HS-27A (cell line): ENCODE results near the gene INSM1.

ENCODE experiments used
- DNase-seq: peaks from one replicate; pipeline ENCODE4 v3.0.0-alpha.2; 2012; ENCODE audit warnings: low read depth, missing footprints

Gene INSM1

DNA sequence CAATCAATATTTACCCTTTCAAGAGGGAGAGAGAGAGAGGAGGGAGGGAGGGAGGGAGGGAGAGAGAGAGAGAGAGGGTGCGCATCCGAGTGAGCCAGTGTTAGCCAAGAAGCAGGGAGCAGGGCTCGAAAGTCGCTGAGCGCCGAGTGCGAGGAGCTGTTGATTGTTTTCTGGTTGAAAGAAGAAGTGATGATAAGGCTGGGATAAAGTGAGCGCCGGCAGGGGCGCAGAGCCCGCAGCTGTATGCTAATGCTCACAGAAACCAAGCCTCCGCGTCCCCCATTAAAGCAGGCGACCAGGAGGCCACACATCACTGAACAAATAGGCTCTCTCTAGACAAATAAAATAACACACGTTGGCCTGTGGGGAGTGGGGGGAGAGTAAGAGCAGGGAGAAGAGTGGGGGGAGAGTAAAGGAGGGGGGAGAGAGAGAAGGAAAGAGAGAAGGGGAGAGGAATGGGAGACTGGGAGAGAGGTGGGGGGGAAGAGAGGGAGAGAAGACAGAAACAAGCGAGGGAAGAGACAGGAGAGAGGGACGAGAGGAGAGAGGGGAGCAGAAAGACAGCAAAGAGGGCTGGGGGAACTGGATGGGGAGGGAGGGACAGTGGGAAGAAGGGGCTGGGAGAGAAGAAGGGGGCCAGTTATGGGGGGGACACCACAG lies 5.0 kb upstream of the INSM1 start:
- DNase-seq = no peak

- DNase-seq = no peak
Measured at GRCh38 chr20:20363434-20363798, 4.5 kb upstream of the INSM1 start.

GRCh38 chr20:20363799-20364592 lies 3.9 kb upstream of the INSM1 start:
- DNase-seq = no peak

GRCh38 chr20:20364593-20365479 lies 3.1 kb upstream of the INSM1 start:
- no peak for DNase-seq

DNA sequence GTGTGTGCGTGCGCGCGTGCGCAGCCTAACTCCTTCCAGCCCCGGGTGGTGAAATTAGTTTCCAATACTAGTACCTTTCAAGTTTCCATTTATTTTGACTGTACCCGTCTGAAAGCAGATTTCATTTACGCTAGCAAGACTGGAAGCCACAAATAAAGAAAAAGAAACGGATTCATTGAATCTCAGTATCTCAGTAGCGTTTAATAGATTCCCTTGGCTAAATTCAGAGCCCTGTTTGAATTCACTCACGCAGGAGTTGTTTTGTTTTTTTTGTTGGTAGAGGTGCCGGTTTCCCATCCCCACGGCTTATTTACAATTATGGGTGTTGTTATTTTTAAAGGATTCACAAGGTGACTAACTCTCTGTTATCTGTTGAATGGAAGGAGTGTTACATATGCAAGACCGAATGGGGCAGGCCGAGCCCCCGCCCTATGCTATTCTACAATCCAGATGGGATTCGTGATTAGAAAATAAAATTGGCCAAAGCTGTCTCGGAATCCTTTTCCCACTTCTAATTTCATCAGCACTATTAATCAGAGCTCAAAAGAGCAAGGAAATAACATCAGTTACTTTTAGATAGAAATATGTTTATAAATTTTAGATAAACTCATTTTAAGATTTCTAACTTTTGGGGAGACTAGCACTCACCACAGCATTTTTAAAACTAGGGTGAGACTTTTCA lies 2.3 kb upstream of the INSM1 start:
- no peak for DNase-seq

GRCh38 chr20:20366551-20366875 lies 1.4 kb upstream of the INSM1 start:
- no peak for DNase-seq

GRCh38 chr20:20366876-20367574 lies 879 bp upstream of the INSM1 start:
- DNase-seq = no peak

GRCh38 chr20:20368418-20369249 lies 730 bp downstream of the INSM1 start:
- no peak for DNase-seq

DNA sequence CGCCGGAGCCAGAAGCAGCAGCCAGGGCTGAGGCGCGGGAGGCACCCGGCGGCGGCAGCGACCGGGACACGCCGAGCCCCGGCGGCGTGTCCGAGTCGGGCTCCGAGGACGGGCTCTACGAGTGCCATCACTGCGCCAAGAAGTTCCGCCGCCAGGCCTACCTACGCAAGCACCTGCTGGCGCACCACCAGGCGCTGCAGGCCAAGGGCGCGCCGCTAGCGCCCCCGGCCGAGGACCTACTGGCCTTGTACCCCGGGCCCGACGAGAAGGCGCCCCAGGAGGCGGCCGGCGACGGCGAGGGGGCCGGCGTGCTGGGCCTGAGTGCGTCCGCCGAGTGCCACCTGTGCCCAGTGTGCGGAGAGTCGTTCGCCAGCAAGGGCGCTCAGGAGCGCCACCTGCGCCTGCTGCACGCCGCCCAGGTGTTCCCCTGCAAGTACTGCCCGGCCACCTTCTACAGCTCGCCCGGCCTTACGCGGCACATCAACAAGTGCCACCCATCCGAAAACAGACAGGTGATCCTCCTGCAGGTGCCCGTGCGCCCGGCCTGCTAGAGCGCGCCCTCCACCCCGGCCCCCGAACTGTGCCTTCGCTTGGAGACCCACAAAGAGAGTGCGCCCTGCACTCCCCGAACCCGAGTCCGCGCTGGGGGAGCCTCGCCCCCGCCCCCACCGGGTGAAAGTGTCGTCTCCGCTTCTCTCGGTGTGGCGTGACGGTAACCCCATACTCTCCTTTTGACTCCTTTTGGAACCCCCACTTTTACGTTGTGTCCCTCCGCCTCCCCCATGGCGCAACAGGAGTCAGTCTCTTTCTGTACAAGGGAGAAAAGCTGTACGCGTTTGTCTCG lies 1.6 kb downstream of the INSM1 start:
- DNase-seq = no peak

DNA sequence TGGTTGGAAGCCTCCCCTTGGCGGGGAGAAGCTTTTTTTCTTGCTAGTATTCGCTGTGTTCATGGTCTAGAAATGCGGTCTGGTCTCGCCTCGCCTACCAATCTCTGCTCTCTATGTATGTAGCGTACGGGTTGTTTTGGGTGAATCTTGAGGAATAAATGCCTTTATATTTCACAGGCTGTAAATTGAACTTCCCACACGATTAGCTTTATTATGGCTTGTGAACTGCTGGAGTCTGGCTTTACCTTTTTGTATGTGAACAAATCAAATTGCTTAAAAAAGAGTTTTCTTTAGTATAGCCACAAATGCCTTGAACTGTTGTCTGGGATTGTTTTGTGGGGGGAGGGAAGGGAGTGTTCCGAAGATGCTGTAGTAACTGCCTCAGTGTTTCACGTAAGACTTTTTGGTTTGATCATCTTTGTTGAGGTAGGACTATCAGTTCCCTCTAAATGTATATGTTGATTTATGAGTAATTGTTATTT lies 2.2 kb downstream of the INSM1 start:
- DNase-seq = no peak

GRCh38 chr20:20371083-20371482 lies 3.2 kb downstream of the INSM1 start:
- DNase-seq = no peak

GRCh38 chr20:20371681-20372080 lies 3.8 kb downstream of the INSM1 start:
- no peak for DNase-seq

DNA sequence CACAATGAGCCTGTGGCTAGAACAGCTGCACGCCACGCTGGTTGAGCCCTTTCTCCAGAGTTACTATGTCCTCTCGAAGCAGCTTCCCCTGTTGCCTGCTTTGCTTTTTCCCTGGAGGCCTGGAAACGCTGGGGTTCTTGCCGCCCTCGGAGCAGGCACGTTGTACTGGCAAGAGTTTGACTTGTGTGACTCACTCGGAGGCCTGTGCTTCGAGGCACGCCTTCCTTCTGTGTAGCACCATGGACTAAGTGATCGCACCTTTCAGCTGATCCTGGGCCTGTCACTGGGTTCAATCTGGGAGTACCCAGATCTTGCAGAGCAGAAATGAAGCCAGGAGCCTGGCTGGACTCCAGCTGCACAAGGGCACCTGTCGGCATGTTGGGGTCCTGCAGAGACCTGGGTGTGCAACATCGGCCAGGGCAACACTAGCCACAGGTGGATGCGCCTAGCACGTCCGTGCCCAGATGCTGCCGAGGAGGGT lies 5.2 kb downstream of the INSM1 start:
- DNase-seq = no peak

GRCh38 chr20:20375862-20376261 lies 8.0 kb downstream of the INSM1 start:
- no peak for DNase-seq

GRCh38 chr20:20386192-20386591 lies 18.3 kb downstream of the INSM1 start:
- no peak for DNase-seq

GRCh38 chr20:20390393-20390792 lies 22.5 kb downstream of the INSM1 start:
- DNase-seq = no peak

GRCh38 chr20:20391115-20391514 lies 23.2 kb downstream of the INSM1 start:
- DNase-seq = no peak

DNA sequence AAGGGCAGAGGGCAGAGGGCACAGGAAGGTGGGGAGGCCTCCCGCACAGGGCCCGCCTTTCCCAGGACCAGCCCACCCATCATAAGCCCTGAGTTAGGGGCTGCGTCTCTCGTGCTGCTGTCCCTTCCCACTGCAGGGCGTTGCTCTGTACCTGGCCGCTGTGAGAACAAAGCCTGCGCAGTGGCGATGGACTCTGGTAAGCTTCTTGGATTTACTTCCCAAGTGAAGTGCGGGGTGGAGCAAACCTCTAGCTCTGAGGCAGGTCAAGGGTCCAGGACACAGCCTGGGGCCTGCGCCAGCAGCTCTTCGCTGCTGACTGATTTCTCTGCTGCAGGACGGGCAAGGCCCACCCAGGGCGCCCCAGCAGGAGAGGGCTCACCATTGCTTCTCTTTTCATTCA lies 23.9 kb downstream of the INSM1 start:
- no peak for DNase-seq
